ENCODE measurements around the gene MTG1.
A peak's percentile ranks its signal among the peaks of the same experiment; 100 is the strongest.
"Not testable (repeated sequence)": the region's sequence is repeated elsewhere in the genome, so short reads cannot be mapped to it uniquely, and the experiment has no call there.

The MTG1 gene

GRCh38 chr10:133359972-133360610 lies 33.9 kb upstream of the MTG1 start:
- no peak for DNase-seq

DNA sequence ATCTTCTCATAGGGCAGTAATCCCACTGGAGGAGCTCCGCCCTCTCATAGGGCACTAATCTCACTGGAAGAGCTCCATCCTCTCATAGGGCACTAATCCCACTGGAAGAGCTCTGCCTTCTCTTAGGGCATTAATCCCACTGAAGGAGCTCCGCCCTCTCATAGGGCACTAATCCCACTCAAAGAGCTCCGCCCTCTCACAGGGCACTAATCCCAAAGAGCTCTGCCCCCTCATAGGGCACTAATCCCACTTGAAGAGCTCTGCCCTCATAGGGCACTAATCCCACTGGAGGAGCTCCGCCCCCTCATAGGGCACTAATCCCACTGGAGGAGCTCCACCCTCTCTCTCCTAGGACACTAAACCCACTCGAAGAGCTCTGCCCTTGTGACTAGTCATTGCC lies 32.7 kb upstream of the MTG1 start:
- no peak for DNase-seq

GRCh38 chr10:133361773-133362441 lies 32.0 kb upstream of the MTG1 start:
- DNase-seq, result no peak

- no peak for DNase-seq
Measured at GRCh38 chr10:133362846-133363245, 31.1 kb upstream of the MTG1 start.

DNA sequence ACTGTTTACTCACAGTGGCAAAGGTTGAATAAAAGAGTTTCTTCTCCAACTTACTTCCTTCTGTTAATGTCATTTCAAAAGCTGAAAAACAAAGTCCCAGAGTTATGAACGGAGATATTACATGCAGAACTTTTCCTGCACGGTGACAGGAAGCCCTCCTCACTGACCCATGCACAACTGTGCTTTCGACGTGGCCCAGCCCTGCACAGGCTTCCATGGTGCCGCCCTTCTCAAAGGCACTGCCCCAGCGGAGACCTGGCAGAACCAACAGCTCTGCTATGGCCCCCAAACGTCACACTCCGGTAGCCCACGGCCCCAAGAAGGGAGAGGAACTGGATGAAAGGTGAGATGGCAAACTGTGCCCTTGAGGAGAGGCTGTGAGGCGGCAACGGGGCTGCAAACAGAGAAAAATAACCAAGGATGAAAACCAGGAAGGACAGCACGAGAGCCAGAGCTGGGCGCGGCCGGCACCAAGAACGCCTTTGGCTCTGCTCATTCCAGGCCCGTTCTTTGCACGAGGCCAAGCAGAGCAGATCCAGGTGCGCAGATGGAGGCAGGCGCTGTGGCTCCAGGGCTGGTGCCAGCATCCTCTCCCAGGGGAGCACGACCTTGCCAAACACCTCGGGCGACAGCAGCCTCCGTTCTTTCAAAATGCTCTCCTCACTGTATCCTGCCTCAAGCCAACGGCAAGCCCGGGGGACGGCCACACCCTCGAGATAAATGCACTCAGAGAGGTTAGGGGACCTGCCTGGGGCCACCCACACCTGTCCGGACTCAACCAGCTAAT lies 29.1 kb upstream of the MTG1 start:
- DNase-seq, result no peak

- no peak for DNase-seq
Measured at GRCh38 chr10:133365461-133366129, 28.4 kb upstream of the MTG1 start.

DNA sequence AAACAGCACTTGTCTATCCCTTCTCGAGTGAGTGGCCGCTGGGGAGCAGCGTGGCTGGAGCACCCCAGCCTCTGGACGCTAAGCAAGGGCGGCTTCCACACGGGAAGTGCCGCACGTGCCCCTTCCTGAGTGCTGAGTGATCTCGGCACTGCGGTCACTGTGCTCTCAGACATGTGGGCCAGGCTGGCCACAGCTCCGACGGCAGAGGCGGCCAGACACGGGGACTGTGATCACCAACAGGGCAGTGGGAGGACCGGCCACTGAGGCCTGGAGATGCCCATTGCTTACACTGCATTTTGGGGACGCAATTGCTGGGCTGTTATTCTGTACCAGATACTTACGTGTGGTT lies 27.9 kb upstream of the MTG1 start:
- no peak for DNase-seq

- DNase-seq, result no peak
Measured at GRCh38 chr10:133366751-133367150, 27.2 kb upstream of the MTG1 start.

DNA sequence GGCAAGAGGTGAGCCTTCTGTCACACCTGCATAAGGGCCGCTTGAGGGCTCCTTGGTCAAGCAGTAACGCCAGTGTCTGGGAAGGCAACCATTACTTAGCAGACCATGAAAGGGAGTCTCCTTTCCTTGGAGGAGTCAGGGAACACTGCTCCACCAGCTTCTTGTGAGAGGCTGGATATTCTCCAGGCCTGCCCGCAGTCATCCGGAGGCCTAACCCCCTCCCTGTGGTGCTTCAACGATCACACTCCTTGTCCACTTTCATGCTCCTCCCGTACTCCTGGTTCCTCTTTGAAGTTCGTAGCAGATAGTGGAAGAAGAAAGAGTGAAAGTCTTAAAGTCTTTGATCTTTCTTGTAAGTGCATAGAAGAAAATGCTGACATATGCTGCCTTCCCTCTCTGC lies 26.5 kb upstream of the MTG1 start:
- DNase-seq, result not testable (repeated sequence)

- DNase-seq, result no peak
Measured at GRCh38 chr10:133368153-133368552, 25.8 kb upstream of the MTG1 start.

DNA sequence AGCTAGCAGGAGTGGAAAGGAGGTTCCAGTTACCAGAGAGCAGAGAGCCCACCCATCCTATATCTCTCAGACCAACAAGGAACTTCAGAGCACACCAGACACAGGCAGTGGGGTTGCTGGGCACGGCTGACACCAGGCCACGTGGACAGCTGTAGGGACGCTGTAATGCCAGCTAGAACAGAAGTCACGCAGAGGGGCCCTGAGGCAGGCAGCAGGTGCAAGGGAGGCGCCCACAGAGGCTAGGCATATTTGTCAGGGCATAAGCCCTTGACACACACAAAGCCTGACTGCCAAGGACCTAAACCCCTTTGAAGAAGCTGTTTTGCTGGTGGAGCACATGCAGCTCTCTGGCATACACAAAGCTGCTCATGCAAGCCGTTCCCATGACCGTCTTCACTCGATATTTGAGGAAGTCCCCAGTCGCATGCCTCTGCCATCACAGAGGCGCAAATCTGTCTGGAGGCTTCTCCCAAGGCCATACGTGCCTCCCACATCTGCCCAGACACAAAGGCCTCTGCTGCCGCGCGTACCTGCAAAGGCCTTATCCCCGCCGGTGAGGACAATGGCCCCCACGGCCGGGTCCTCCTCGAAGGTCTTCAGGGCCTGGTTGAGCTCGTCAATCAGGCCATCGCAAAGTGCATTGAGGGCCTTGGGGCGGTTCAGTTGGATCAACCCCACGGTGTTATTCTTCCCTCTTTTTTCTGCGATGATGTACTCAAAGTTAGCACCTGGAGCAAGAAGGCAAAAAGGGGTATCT lies 23.7 kb upstream of the MTG1 start:
- no peak for DNase-seq

DNA sequence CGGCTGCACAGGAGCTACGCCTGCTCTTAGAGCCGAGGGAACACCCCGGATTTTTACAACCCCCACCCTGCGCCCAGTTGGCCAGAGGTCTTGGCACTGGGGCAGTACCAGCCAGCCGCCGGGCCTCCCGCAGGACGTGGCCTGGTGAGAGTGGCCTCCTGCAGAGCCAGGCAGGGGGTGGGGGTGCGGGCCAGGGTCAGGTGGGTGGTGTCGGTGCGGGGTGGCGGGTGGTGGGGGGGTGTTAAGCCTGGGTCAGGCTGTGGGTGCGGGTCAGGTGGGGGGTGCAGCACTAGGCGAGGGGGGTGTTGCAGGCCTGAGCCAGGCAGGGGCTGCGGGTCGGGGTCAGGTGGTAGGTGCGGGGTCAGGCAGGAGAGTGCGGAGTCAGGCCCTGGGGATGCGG lies 21.4 kb upstream of the MTG1 start:
- DNase-seq, result no peak

DNA sequence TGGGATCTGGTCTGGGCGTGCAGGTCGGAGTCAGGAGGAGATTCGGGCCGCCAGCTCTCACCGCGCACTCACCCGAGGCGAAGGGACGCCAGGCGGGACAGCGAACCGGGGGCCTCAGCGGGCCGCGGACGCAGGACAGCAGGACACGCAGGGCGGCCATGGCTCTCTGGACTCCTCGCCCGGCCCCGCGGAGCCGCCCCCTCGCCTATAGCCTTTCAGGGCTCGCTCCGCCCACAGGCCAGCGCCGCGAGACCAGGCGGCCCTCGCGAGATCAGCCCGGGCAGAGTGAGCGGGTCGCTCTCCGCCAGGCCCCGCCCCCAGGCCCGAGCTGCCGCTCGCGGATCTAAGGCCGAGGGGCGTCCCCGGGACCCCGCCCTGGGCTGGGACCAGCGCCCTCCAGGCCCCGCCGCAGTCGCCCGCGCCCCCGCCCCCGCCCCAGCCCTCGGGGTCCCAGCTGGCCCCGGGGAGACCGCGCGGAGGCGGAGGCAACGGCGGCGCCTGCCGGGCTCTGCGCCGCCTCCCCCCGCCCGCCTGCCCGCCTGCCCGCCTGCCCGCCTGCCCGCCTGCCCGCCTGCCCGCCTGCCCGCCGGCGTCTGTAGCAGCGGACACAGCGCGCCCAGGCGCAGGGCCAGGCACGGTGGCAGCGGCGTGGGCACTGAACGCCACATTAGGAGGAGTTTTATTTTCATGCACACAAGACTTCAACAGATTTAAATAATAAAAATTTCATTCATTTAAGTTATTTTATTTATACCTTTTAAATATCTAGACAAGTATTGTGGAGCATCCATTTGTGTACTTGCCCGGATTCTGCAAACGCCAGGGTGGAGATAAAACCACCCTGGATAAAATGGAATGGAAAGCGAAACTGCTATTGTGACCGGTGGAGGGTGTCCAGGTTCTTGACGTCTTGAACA lies 20.5 kb upstream of the MTG1 start, which contains the start of gene ECHS1:
Gene ECHS1 (minus strand): TSS at position 181 of the 917 bp plus-strand sequence. CDS start 21 bp downstream, at position 160.
- DNase-seq, result peak; percentile 17

GRCh38 chr10:133375357-133376115 lies 18.4 kb upstream of the MTG1 start:
- DNase-seq, result no peak

DNA sequence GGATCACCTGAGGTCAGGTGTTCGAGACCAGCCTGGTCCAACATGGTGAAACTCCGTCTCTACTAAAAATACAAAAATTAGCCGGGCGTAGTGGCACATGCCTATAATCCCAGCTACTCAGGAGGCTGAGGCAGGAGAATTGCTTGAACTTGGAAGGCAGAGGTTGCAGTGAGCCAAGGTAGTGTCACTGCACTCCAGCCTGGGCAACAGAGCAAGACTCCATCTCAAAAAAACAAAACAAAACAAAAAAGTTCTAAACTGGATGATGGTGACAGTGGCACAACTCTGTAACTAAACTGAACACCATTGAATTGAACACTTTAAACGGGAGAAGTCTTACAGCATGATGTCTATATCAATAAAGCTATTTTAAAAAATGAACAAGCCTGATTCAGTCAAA lies 17.8 kb upstream of the MTG1 start:
- not testable (repeated sequence) for DNase-seq

- no peak for DNase-seq
Measured at GRCh38 chr10:133377025-133377817, 16.7 kb upstream of the MTG1 start.

- no peak for DNase-seq
Measured at GRCh38 chr10:133377818-133378250, 16.1 kb upstream of the MTG1 start.

GRCh38 chr10:133378251-133379096 lies 15.5 kb upstream of the MTG1 start:
- no peak for DNase-seq
